Gastroesophageal sphincter (tissue), 4 donors: ENCODE results near the gene FOXO3. TPM values are rescaled to one million over a fixed set of nuclear protein-coding genes. Genes with fewer than 3 reads are reported as not detected.

Experiments used
- ATAC-seq: fragments of 150-250 bp; one replicate; pipeline ENCODE4 v1.9.1; 2016; ENCODE audit warnings: mild to moderate bottlenecking, moderate library complexity
- H3K27ac ChIP-seq, 4 donors: fragments of 200-600 bp; sonication (generic) in 3 of 4; 1 replicate in 3 of 4; 2 replicates in 1 of 4; pipeline ENCODE4 v1.5.1; 2016 to 2019
- H3K27me3 ChIP-seq: fragments of 200-600 bp; sonication (generic); one replicate; pipeline ENCODE4 v1.5.1; 2019
- H3K36me3 ChIP-seq, 2 donors: fragments of 200-600 bp; sonication (generic); one replicate each; pipeline ENCODE4 v1.5.1; 2019; ENCODE audit warnings: control low read depth in 1 of 2
- H3K4me1 ChIP-seq, 3 donors: fragments of 200-600 bp; sonication (generic); 1 replicate in 2 of 3; 2 replicates in 1 of 3; pipeline ENCODE4 v1.5.1; 2016 to 2019; ENCODE audit warnings: control low read depth in 2 of 3
- H3K4me3 ChIP-seq, 2 donors: fragments of 200-600 bp; sonication (generic); one replicate each; pipeline ENCODE4 v1.5.1; 2019; ENCODE audit warnings: mild to moderate bottlenecking in 1 of 2, moderate library complexity in 1 of 2
- H3K9me3 ChIP-seq, 3 donors: fragments of 200-600 bp; sonication (generic); one replicate each; pipeline ENCODE4 v1.5.1; 2017 to 2019; ENCODE audit warnings: control low read depth in 2 of 3
- EP300 ChIP-seq: sonication (generic); formaldehyde crosslinking; IDR thresholded peaks from one replicate; pipeline ENCODE4 v1.6.1; 2017; ENCODE audit warnings: antibody characterized with exemption, mild to moderate bottlenecking
- POLR2A ChIP-seq, 2 donors: fragments of 450-650 bp; IDR thresholded peaks; one replicate each; pipeline ENCODE4 v1.6.1; 2017; ENCODE audit warnings: antibody characterized with exemption in 2 of 2, mild to moderate bottlenecking in 2 of 2, moderate library complexity in 1 of 2
- POLR2AphosphoS5 ChIP-seq: sonication (generic); formaldehyde crosslinking; IDR thresholded peaks from one replicate; pipeline ENCODE4 v1.6.1; 2017; ENCODE audit warnings: antibody characterized with exemption
- WGBS, 2 donors: methylation state at CpG; one replicate each; pipeline ENCODE4 v1.1.5; 2018; ENCODE audit warnings: low coverage in 1 of 2; 5-methylcytosine and 5-hydroxymethylcytosine counted together
- total RNA-seq, 4 donors: library from RNA; depleted of rRNA; stranded (reverse); fragments of >200 nt; gene quantifications; one replicate each; pipeline ENCODE4 v1.1.0, GENCODE V29; 2016
- TF ChIP-seq, protein P1 (sequence below), 4 experiments: fragments of 200-600 bp in 2 of 4; fragments of 450-650 bp in 2 of 4; sonication (generic) in 1 of 4; IDR thresholded peaks; one replicate each; pipeline ENCODE4 v1.5.1; 2017 to 2019; ENCODE audit warnings: antibody characterized with exemption in 4 of 4, mild to moderate bottlenecking in 2 of 4, moderate library complexity in 2 of 4

Gene FOXO3
- 100 to 1,000 TPM in 3 of 4 donors, 10 to 100 TPM in 1; 93.7 to 122 (median 114) TPM for total RNA-seq

DNA sequence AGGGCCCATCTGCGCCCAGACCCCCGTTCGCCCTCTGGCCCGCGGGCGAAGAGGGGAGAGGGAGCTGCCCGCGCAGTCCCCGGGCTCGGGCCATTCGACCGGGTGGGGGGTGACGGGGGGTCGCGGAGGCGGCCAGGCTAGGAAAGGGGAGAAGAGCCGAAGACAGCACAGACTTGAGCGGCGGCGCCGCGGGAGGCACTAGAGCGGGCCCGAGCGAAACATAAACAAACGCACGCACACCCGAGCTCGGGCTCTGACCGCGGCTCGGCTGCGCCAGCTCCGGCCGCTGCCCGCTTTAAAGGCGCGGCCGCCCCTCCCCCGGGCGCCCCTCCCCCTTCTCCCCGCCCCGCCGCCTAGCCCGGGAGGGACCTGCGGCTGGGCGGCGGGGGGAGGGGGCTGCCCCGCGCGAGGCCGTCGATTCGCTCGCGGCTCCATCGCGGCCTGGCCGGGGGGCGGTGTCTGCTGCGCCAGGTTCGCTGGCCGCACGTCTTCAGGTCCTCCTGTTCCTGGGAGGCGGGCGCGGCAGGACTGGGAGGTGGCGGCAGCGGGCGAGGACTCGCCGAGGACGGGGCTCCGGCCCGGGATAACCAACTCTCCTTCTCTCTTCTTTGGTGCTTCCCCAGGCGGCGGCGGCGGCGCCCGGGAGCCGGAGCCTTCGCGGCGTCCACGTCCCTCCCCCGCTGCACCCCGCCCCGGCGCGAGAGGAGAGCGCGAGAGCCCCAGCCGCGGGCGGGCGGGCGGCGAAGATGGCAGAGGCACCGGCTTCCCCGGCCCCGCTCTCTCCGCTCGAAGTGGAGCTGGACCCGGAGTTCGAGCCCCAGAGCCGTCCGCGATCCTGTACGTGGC, at the start of gene FOXO3:
Gene FOXO3 (plus strand): TSS at position 455 of the 846 bp plus-strand sequence. CDS start 292 bp downstream, at position 747.
- H3K27ac ChIP-seq = peak within 1 kb of the TSS; percentile 98 to 100 (median 100)
- H3K27me3 ChIP-seq = no peaks in the 10 kb centered on the region
- H3K4me3 ChIP-seq = peak within 1 kb of the TSS; percentile 54 to 80
- H3K9me3 ChIP-seq = no peaks in the 10 kb centered on the region
- peaks cover 8 to 42% (median 16%) of the 10 kb centered on the region in 3 donors for H3K4me1 ChIP-seq
- peaks cover 0 to 5% of the 10 kb centered on the region in 2 donors for H3K36me3 ChIP-seq
- TF ChIP-seq POLR2AphosphoS5 = peak; percentile 98
- no peak for TF ChIP-seq EP300
- TF ChIP-seq, protein P1, sequence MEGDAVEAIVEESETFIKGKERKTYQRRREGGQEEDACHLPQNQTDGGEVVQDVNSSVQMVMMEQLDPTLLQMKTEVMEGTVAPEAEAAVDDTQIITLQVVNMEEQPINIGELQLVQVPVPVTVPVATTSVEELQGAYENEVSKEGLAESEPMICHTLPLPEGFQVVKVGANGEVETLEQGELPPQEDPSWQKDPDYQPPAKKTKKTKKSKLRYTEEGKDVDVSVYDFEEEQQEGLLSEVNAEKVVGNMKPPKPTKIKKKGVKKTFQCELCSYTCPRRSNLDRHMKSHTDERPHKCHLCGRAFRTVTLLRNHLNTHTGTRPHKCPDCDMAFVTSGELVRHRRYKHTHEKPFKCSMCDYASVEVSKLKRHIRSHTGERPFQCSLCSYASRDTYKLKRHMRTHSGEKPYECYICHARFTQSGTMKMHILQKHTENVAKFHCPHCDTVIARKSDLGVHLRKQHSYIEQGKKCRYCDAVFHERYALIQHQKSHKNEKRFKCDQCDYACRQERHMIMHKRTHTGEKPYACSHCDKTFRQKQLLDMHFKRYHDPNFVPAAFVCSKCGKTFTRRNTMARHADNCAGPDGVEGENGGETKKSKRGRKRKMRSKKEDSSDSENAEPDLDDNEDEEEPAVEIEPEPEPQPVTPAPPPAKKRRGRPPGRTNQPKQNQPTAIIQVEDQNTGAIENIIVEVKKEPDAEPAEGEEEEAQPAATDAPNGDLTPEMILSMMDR (IDR thresholded peaks at IDR 0.05) = peak in 2 of 4 experiments; percentile 5 to 28
- peak; percentile 95 to 98 for TF ChIP-seq POLR2A (IDR thresholded peaks at IDR 0.05)
- peak; percentile 54 for ATAC-seq
- 0% methylated on average over 4 of the region's 110 CpGs; no CpG with 5 or more reads in 1 of the 2 donors for WGBS, 2 donors

DNA sequence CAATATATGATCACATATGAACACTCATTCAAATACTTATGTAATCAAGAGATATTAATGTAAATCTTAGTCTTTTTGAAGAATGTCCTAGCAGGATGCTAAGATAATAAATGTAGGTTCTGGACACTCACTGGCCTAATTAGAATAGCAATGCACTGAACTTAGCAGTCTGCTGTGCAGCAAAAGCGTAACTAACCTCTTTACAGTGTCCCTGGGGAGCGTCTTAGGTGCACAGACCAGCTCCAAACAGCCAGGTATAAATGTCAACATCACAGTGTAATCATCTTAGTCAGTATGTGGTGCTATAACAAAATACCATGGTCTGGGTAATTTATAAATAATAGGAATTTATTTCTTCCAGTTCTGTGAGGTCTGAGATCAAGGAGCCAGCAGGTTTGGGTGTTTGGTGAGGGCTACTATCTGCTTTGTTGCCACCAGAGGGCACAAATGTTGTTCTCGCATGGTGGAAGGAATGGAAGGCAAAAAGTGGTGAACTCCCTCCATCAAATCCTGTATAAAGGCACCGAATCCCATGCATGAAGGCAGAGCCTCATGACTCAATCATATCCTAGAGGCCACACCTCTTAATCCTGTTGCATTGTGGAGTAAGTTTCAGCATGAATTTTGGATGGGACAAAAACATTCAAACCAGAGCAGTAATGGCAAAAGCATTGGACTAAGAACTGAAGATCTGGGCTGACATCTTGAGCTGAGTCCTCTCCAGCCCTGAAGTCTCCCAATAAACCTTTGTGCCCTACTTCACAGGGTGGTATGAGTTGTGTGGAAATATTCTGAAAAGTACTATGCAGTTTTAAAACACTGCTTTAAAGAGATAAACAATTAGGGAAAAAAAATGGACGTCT, 41.8 kb upstream of the FOXO3 start:
- 77 to 80% methylated on average over 2 to 5 of the region's 5 CpGs for WGBS, 2 donors

DNA sequence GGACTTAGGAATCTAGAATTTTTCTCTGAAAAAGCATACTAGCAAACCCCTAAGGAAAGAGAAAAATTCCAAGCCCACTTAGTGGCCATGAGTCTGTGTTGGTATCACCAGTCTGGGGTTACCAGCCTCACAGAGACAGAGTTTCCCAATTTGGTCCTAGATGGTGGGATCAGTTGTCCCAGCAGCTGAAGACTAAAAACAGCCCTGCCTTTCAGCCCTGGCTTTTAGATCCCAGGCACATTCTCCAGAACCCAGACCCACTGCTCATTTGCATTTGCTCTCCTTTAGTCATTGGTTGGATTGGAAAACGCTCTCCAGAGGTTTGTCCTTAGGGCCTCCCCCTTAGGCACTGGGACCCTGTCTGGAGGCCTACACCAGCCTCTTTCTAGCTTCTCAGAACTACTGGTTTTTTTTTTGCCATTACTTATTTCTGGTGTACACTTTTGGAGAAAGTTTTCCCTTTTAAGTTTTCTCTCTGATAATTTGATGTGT, 39.1 kb upstream of the FOXO3 start:
- 100% methylated on average over 1 of the region's 1 CpG; no CpG with 5 or more reads in 1 of the 2 donors for WGBS, 2 donors
- H3K27me3 ChIP-seq = no peaks in the 10 kb centered on the region
- H3K27ac ChIP-seq = no peak overlapping the region
- no peak overlapping the region for H3K4me3 ChIP-seq
- H3K9me3 ChIP-seq = no peaks in the 10 kb centered on the region
- no peaks in the 10 kb centered on the region for H3K4me1 ChIP-seq
- TF ChIP-seq POLR2AphosphoS5 = no peak
- no peak for TF ChIP-seq EP300
- no peak for TF ChIP-seq POLR2A (IDR thresholded peaks at IDR 0.05)
- TF ChIP-seq, protein P1 (IDR thresholded peaks at IDR 0.05) = no peak
- peaks cover 0 to 25% of the 10 kb centered on the region in 2 donors for H3K36me3 ChIP-seq
- ATAC-seq = no peak

More for the DNA sequence above, 41.8 kb upstream of the FOXO3 start:
- Histone ChIP-seq H3K36me3 (peaks cover 0 to 25% of the 10 kb centered on the region in 2 donors), H3K4me1 (no peaks in the 10 kb centered on the region), H3K27me3 (no peaks in the 10 kb centered on the region), H3K9me3 (no peaks in the 10 kb centered on the region), H3K4me3 (no peak overlapping the region), H3K27ac (no peak overlapping the region)
- ATAC-seq = no peak
- TF ChIP-seq, protein P1 (IDR thresholded peaks at IDR 0.05) = peak in 1 of 4 experiments; percentile 21
- TF ChIP-seq EP300 = no peak

DNA sequence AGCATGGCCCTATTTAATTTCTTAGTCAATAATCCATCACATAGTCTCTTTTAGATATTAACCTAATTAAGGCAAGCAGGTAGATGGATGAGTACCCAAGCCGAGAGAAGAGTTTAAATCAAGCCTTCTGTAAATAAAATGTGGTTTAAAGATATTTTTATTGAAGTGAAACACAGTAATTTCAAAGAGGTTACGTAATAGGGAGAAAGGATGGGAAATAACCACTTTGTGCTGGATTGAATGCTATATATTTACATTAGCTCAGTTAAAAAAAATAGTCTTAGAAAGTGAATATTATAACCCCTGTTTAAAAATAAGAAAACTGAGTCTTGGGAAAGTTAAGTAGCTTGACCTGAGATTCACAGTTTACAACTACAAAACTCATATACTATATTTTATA, 37.0 kb upstream of the FOXO3 start:
- no peak overlapping the region for H3K4me3 ChIP-seq
- no peak overlapping the region for H3K27ac ChIP-seq
- TF ChIP-seq POLR2AphosphoS5 (no peak), EP300 (no peak), POLR2A (IDR thresholded peaks at IDR 0.05) (no peak)
- TF ChIP-seq, protein P1 (IDR thresholded peaks at IDR 0.05) = no peak
- no peaks in the 10 kb centered on the region for H3K27me3 ChIP-seq
- H3K36me3 ChIP-seq = peaks cover 0 to 25% of the 10 kb centered on the region in 2 donors
- ATAC-seq = no peak
- 82 to 90% methylated on average over 2 of the region's 2 CpGs for WGBS, 2 donors
- H3K9me3 ChIP-seq = no peaks in the 10 kb centered on the region
- no peaks in the 10 kb centered on the region for H3K4me1 ChIP-seq
